ENCODE results near the gene TLK1.
A peak's percentile ranks its signal among the peaks of the same experiment; 100 is the strongest.
"Not testable (repeated sequence)": the region's sequence is repeated elsewhere in the genome, so short reads cannot be mapped to it uniquely, and the experiment has no call there.

TLK1 gene

DNA sequence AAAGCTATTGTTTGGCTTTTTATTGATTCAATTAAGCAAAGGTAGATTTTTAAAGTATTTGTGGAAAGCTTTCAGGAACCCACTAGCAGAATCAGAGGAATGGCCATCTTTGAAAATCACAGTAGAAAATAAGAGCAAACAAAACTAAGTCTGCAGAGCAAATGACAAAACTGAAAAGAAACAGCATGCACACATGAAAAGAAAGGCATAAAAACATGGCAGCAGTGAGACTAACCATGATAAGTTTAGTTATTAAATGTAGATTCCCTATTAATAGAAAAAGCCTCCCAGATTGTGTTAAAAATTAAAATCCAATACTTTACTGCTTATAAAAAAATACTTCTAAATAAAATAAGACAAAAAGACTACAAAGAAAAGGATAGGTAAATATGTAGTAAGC lies 9.1 kb upstream of the TLK1 start:
- no peak for DNase-seq (ENCODE audit: low read depth in 2 of 2)

- DNase-seq (ENCODE audit: low read depth in 2 of 2): no peak
Observed at GRCh38 chr2:171169333-171169732, 8.6 kb upstream of the TLK1 start.

DNA sequence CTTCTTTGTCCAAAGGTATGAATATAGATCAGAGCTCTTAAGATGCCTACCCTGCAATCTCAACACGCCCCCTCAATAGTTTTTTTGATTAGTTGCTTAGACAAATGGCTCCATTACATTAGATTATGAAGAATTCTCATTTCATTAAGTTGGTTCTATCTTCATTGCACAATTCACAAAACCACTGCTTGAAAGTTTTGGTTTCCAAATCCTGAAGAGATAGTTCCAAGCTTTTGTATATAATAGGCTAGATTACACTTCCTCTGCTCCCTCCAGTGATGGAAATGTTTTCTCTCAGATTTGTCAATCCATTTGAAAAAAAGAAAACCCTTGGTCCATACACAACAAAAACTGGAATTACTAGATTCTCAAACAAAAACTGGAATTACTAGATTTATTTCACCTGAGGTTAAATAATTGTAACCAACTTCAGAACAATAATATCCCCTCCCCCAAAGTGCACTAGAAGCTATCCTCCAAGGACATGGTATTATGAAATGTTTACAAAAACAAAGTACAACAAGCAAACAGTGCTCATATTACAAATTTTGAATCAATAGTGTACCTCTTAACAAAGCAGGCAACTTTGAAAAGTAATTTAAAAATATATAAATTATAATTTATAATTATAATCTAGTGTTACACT lies 6.8 kb upstream of the TLK1 start:
- no peak for DNase-seq (ENCODE audit: low read depth in 2 of 2)

DNA sequence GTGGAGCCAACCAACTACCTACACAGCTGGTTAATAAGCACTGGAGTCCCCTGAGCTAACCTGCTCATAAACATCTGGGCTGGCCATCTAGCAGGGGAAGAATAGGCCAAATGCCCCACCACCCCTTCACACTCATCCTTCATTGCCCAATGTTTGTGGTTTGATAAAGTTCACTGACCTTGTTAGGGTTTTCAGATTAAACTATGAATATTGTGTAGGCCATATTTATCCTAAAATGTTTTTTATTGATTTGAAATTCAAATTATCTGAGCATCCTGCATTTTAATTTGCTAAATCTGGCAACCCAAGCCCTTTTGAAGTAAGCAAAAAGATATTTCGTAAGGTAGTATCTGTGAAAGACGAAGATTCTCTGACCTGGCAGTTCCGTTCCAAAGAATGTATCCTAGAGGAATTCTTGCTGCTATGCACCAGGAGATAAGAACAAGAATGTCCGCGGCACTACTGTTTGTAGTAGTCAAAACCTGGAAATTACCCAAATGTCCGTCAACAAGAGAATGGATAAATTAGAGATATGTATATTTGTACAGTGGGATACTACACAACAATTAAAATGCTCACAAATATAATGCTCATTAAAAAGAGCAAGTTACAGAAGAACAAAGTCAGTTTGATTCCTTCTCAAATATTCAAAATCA lies 5.8 kb upstream of the TLK1 start:
- no peak for DNase-seq (ENCODE audit: low read depth in 2 of 2)

- no peak for DNase-seq (ENCODE audit: low read depth in 2 of 2)
Observed at GRCh38 chr2:171165967-171166327, 5.3 kb upstream of the TLK1 start.

DNA sequence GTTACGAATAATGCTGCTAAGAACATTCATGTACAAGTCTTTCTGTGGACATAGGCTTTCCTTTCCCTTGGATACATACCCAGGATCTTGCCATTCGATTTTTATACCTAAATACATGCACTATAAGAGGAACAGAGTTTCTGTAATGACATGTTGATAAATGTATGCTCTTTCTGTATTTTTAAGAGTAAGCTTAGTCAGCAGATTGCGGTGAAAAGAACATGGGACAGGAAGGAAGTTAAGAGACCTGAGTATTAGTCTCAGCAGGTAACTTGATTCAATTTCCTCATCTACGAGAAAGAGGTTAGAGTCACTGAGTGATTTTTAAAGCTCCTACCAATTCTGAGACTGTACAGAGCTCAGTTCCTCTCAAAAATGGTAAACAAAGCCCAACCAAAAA lies 2.6 kb upstream of the TLK1 start:
- no peak for DNase-seq (ENCODE audit: low read depth in 2 of 2)

- DNase-seq (ENCODE audit: low read depth in 2 of 2): not testable (repeated sequence)
Observed at GRCh38 chr2:171162522-171163197, 2.0 kb upstream of the TLK1 start.

DNA sequence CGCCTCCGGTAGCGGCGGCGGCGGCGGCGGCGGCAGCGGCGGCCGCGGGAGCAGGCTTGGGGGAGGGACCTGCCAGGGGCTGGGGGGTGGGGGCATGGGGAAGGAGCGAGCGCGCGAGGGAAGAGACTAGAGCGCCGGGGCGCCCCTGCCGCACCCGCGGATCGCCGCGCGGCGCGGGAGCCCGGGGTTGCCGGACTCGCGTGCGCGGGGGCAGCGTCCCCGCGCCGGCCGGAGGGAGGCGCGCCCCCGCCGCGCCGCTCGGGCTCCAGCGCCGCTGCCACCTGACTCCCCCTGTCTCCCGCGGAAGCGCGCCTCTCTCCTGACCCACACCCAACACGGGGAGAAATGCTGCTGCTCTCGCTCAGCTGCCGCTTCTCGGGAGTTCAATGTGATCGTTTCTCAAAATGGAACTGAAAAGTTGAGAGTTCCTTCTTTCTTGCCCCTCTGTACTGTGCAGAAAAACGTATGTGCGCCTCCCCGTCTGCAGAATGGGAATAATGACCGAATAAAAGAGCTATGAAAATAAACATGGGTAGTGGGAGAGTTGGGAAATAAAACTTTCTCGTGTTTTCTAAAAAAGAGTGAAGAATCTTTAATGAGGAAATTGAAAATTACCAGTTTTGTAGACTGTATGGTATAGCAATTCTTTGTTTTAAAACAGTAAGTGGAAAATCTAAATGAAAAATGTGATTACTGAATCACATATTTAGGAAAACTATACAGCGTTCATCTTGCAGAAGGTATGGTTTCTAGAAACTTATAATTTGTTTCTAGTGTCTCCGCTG lies 455 bp upstream of the TLK1 start:
- peak; percentile 34 to 42 for DNase-seq (ENCODE audit: low read depth in 2 of 2)

- peak; percentile 24 to 34 for DNase-seq (ENCODE audit: low read depth in 2 of 2)
Observed at GRCh38 chr2:171159372-171160118, 1.1 kb downstream of the TLK1 start.

- no peak for DNase-seq (ENCODE audit: low read depth in 2 of 2)
Observed at GRCh38 chr2:171158790-171159371, 1.8 kb downstream of the TLK1 start.

- no peak for DNase-seq (ENCODE audit: low read depth in 2 of 2)
Observed at GRCh38 chr2:171158036-171158789, 2.5 kb downstream of the TLK1 start.

- no peak for DNase-seq (ENCODE audit: low read depth in 2 of 2)
Observed at GRCh38 chr2:171157109-171157500, 3.6 kb downstream of the TLK1 start.

GRCh38 chr2:171154348-171154747 lies 6.3 kb downstream of the TLK1 start:
- DNase-seq (ENCODE audit: low read depth in 2 of 2): no peak

- no peak for DNase-seq (ENCODE audit: low read depth in 2 of 2)
Observed at GRCh38 chr2:171150694-171151285, 9.9 kb downstream of the TLK1 start.

DNA sequence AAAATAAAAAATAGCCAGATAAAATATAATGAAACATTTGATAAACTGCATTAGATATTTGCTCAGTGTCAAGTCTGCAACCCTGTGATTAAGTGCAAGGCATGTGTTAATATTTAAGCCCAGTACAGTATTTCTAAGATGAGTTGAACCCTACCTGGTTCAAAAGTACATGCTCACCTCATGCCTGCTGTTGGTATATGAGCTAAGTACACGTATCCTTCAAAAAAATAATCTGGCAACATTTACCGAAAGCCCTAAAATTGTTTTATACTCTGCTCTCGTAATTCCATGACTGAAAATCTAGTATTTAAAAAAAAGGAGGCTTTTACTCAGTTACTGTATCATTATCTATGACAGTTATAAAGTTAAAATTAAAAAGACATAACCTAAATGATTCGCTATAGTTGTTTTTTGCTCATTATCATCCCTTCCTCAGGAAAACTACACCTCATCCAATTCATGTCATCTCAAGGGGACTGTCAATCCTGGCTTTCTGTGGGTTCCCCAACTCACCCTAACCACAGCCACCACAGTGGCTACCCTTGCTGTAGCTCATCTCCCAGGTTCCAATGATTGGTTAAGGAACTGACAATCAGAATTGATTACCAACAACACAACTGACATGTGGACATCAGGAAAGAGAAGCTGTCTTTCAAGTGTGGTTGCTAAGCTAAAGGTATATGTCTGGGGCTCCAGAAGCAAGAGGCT lies 10.6 kb downstream of the TLK1 start:
- DNase-seq (ENCODE audit: low read depth in 2 of 2): no peak

GRCh38 chr2:171149171-171149938 lies 11.3 kb downstream of the TLK1 start:
- DNase-seq (ENCODE audit: low read depth in 2 of 2): no peak

GRCh38 chr2:171147081-171147480 lies 13.6 kb downstream of the TLK1 start:
- no peak for DNase-seq (ENCODE audit: low read depth in 2 of 2)

GRCh38 chr2:171146633-171147032 lies 14.1 kb downstream of the TLK1 start:
- no peak for DNase-seq (ENCODE audit: low read depth in 2 of 2)

DNA sequence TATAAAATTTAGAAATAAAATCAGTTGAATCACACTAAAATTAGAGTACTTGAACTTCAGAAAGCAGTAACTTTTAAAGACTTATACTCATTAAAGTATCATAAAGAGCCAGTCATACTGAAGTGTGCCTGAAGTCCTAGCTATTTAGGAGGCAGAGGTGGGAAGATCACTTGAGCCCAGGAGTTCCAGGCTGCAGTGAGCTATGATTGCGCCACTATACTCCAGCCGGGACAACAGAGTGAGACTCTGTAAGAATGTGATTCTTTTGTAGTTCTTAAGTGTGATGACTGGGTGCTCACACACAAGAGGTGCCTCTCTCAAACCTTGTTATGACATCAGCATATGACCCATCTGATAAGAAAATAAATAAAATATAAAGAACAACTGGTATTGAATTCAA lies 14.6 kb downstream of the TLK1 start:
- no peak for DNase-seq (ENCODE audit: low read depth in 2 of 2)
